Stomach (tissue), 9 donors: ENCODE measurements around the gene SERPIND1. TPM values are rescaled to one million over a fixed set of nuclear protein-coding genes. Genes with fewer than 3 reads are reported as not detected.

ENCODE experiments used
- DNase-seq, 2 donors: peaks; one replicate each; pipeline versions ENCODE4 v3.0.0 to v3.0.0-alpha.2; 2013 to 2019
- H3K27ac ChIP-seq, 5 donors: fragments of 200-600 bp in 4 of 5; sonication (generic) in 4 of 5; one replicate each; pipeline ENCODE4 v1.5.1; 2013 to 2019; ENCODE audit warnings: mild to moderate bottlenecking in 1 of 5, moderate library complexity in 1 of 5
- H3K27me3 ChIP-seq, 3 donors: fragments of 200-600 bp; sonication (generic); one replicate each; pipeline ENCODE4 v1.5.1; 2017 to 2019; ENCODE audit warnings: mixed run types in 1 of 3
- H3K36me3 ChIP-seq, 4 donors: fragments of 200-600 bp; sonication (generic); 1 replicate in 3 of 4; 2 replicates in 1 of 4; pipeline ENCODE4 v1.5.1; 2016 to 2019
- H3K4me1 ChIP-seq, 4 donors: fragments of 200-600 bp; sonication (generic); one replicate each; pipeline ENCODE4 v1.5.1; 2016 to 2019
- H3K4me3 ChIP-seq, 4 donors: fragments of 200-600 bp; sonication (generic) in 3 of 4; one replicate each; pipeline ENCODE4 v1.5.1; 2016 to 2019; ENCODE audit warnings: mild to moderate bottlenecking in 1 of 4
- H3K9me3 ChIP-seq, 4 donors: fragments of 200-600 bp; sonication (generic); one replicate each; pipeline ENCODE4 v1.5.1; 2016 to 2019
- CTCF ChIP-seq, 7 experiments: fragments of 450-650 bp in 4 of 7; fragments of 200-600 bp in 3 of 7; sonication (generic) in 3 of 7; IDR thresholded peaks; one replicate each; pipeline ENCODE4 v1.5.1; 2016 to 2019; ENCODE audit warnings: antibody characterized with exemption in 7 of 7, control low read depth in 2 of 7, mild to moderate bottlenecking in 1 of 7
- EP300 ChIP-seq: sonication (generic); formaldehyde crosslinking; IDR thresholded peaks from one replicate; pipeline ENCODE4 v1.6.1; 2017; ENCODE audit warnings: antibody characterized with exemption
- POLR2A ChIP-seq, 4 donors: fragments of 450-650 bp; IDR thresholded peaks; one replicate each; pipeline ENCODE4 v1.6.1; 2016; ENCODE audit warnings: antibody characterized with exemption in 4 of 4, control low read depth in 2 of 4, mild to moderate bottlenecking in 1 of 4, moderate library complexity in 1 of 4
- POLR2AphosphoS5 ChIP-seq, 3 donors: sonication (generic); formaldehyde crosslinking; IDR thresholded peaks; one replicate each; pipeline ENCODE4 v1.6.1; 2016; ENCODE audit warnings: antibody characterized with exemption in 3 of 3
- WGBS, 5 donors: extraction: QIAGEN DNeasy Blood & Tissue Kit in 3 of 5; methylation state at CpG; one replicate each; pipeline versions ENCODE4 v1.1.5 to v1.1.7; 2013 to 2018; 5-methylcytosine and 5-hydroxymethylcytosine counted together
- intact Hi-C: fragments of 100-400 bp; cut with DNase I; formaldehyde crosslinking; loops from one replicate; pipeline ENCODE4 v1.15.1; 2023; ENCODE audit warnings: low total_unique reads
- polyA plus RNA-seq, 3 donors: library from polyadenylated mRNA; stranded (reverse); fragments of 200-250 nt; gene quantifications; one replicate each; pipeline ENCODE4 v1.2.3, GENCODE V29; 2013
- total RNA-seq, 5 donors: library from RNA; depleted of rRNA; stranded (reverse); fragments of >200 nt; gene quantifications; one replicate each; pipeline versions ENCODE4 v1.1.0 to v1.2.3, GENCODE V29; 2014 to 2016
- donor health status: healthy with polysubstance abuse.
- donor health status: Bipolar disorder and iron deficiency.
- donor health status: healthy.

Gene SERPIND1
- total and polyA plus RNA-seq, 8 donors: 0.10 to 0.55 (median 0.46) TPM; not detected in 5

GRCh38 chr22:20738394-20739089 is 35.4 kb upstream of the SERPIND1 start:
- no peak overlapping the region for H3K4me3 ChIP-seq
- H3K27me3 ChIP-seq: no peaks in the 10 kb centered on the region
- no peak overlapping the region for H3K27ac ChIP-seq
- peaks cover 18 to 63% (median 53%) of the 10 kb centered on the region in 4 donors for H3K36me3 ChIP-seq
- WGBS, 5 donors: 81 to 92% (median 84%) methylated on average over 11 to 12 of the region's 12 CpGs
- intact Hi-C loops: no loop called here
- DNase-seq: no peak
- no peaks in the 10 kb centered on the region for H3K9me3 ChIP-seq
- peaks cover 0 to 10% (median 0%) of the 10 kb centered on the region in 4 donors for H3K4me1 ChIP-seq
- no peak for TF ChIP-seq POLR2AphosphoS5 (IDR thresholded peaks at IDR 0.05)

DNA sequence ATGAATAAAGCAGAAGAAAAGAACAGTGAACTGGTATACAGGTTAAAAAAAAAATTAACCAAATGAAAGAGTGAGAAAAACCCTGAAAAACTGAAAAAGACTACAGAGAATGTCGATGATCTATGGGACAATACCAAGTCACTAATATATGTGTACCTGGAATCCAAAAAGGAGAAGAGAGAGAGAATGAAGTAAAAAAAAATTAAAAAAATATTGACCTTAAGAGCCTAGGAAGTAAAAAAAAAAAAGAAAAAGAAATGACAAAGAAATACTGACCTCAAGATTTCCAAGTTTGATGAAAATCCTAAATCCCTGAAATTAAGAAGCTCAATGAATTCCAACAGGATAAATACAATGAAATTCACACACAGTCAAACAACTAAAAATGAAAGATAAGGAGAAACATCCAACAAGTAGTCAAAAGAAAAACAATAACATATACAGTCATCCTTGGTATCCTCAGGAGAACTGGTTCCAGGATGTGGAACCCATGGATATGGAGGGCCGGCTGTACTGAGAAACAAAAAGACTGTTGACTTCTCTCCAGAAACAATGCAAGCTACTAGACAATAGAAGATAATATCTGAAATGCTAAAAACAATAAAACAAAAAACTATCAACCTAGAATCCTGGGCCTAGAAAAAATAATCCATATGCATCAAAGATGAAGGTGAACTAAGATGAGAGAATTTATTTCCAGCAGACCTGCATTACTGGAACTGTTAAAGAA is 33.5 kb upstream of the SERPIND1 start:
- no peak for TF ChIP-seq EP300
- no peaks in the 10 kb centered on the region for H3K27me3 ChIP-seq
- peaks cover 0 to 10% (median 0%) of the 10 kb centered on the region in 4 donors for H3K4me1 ChIP-seq
- peaks cover 28 to 80% (median 67%) of the 10 kb centered on the region in 4 donors for H3K36me3 ChIP-seq
- no peak overlapping the region for H3K27ac ChIP-seq
- no peak for DNase-seq
- no peak overlapping the region for H3K4me3 ChIP-seq
- 94 to 98% (median 97%) methylated on average over 2 of the region's 2 CpGs for WGBS, 5 donors
- intact Hi-C loops: no loop called here
- H3K9me3 ChIP-seq: no peaks in the 10 kb centered on the region

DNA sequence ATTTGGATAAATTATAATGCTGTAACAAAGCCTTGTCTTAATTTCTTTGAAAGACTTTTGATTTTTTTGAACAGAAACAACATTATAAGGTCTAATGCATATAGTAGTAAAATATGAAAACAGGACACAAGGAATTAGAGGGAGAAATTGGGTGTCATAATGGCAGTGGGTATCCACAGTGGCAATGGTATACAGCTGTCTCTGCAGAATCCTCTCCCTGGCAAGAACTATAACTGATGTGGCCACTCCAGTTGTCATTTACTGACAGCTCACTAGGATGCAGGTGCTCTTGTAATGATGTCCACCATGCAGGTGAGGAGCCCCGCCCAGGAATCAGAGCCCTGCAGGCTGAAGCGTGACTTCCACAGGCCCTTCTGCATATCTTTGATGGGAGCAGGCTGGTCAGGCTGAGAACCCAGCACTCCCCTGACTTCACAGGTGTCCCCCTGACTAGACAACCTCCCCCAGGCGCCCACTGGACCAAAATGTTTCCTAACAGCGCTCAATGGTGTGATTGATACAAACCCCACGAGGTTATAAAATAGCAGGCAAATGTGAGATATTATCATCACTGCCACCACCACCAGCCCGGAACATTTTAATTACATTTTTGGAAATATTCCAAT is 32.8 kb upstream of the SERPIND1 start:
- peaks cover 0 to 10% (median 0%) of the 10 kb centered on the region in 4 donors for H3K4me1 ChIP-seq
- peaks cover 28 to 87% (median 70%) of the 10 kb centered on the region in 4 donors for H3K36me3 ChIP-seq
- no peaks in the 10 kb centered on the region for H3K9me3 ChIP-seq
- intact Hi-C loops: no loop called here
- H3K4me3 ChIP-seq: no peak overlapping the region
- H3K27me3 ChIP-seq: no peaks in the 10 kb centered on the region
- DNase-seq: no peak
- no peak overlapping the region for H3K27ac ChIP-seq
- 52 to 74% (median 56%) methylated on average over 6 of the region's 6 CpGs for WGBS, 5 donors
- TF ChIP-seq POLR2A (IDR thresholded peaks at IDR 0.05): no peak
- no peak for TF ChIP-seq POLR2AphosphoS5 (IDR thresholded peaks at IDR 0.05)
- TF ChIP-seq EP300: no peak
- no peak for TF ChIP-seq CTCF (IDR thresholded peaks at IDR 0.05)

GRCh38 chr22:20741634-20742581 is 32.0 kb upstream of the SERPIND1 start:
- 55 to 66% (median 61%) methylated on average over 15 to 16 of the region's 16 CpGs for WGBS, 5 donors
- H3K4me1 ChIP-seq: peaks cover 0 to 10% (median 0%) of the 10 kb centered on the region in 4 donors
- H3K9me3 ChIP-seq: no peaks in the 10 kb centered on the region
- H3K4me3 ChIP-seq: no peak overlapping the region
- DNase-seq: peak in 1 of 2 donors; percentile 60
- H3K27me3 ChIP-seq: no peaks in the 10 kb centered on the region
- TF ChIP-seq CTCF (IDR thresholded peaks at IDR 0.05): peak in 4 of 7 experiments; percentile 28 to 49 (median 42)
- no peak for TF ChIP-seq EP300
- TF ChIP-seq POLR2AphosphoS5 (IDR thresholded peaks at IDR 0.05): no peak
- no peak for TF ChIP-seq POLR2A (IDR thresholded peaks at IDR 0.05)
- intact Hi-C loops: no loop called here
- no peak overlapping the region for H3K27ac ChIP-seq
- peaks cover 31 to 87% (median 75%) of the 10 kb centered on the region in 4 donors for H3K36me3 ChIP-seq
